Lung (tissue), 12 donors: ENCODE data around the gene TULP4. TPM values are rescaled to one million over a fixed set of nuclear protein-coding genes. Genes with fewer than 3 reads are reported as not detected.

Experiments used
- ATAC-seq: fragments of 200-7000 bp; cut with Tn5 transposase; one replicate; pipeline ENCODE4 v1.9.1; 2020; ENCODE audit warnings: moderate number of reproducible peaks; ENCODE audit not compliant: insufficient read depth, low FRiP score
- DNase-seq, 3 donors: peaks; one replicate each; pipeline ENCODE4 v3.0.0-alpha.2; 2013 to 2017
- H3K27ac ChIP-seq, 2 donors: one replicate each; pipeline ENCODE4 v1.5.1; 2013; ENCODE audit warnings: mild to moderate bottlenecking in 2 of 2, moderate library complexity in 2 of 2, control low read depth in 1 of 2, inconsistent platforms in 1 of 2, low read depth in 1 of 2, low read length in 1 of 2
- H3K27me3 ChIP-seq, 3 donors: one replicate each; pipeline ENCODE4 v1.5.1; 2013; ENCODE audit warnings: low read length in 2 of 3; ENCODE audit not compliant: control insufficient read depth in 3 of 3, insufficient read depth in 3 of 3
- H3K36me3 ChIP-seq, 4 donors: one replicate each; pipeline ENCODE4 v1.5.1; 2013; ENCODE audit warnings: low read length in 4 of 4, mild to moderate bottlenecking in 1 of 4, moderate library complexity in 1 of 4; ENCODE audit not compliant: control insufficient read depth in 4 of 4, insufficient read depth in 4 of 4
- H3K4me1 ChIP-seq, 5 donors: one replicate each; pipeline ENCODE4 v1.5.1; 2013; ENCODE audit warnings: low read length in 5 of 5, mild to moderate bottlenecking in 2 of 5, moderate library complexity in 1 of 5; ENCODE audit not compliant: control insufficient read depth in 5 of 5, insufficient read depth in 5 of 5
- H3K4me3 ChIP-seq: one replicate; pipeline ENCODE4 v1.5.1; 2013; ENCODE audit warnings: mild to moderate bottlenecking, control low read depth, moderate library complexity
- H3K9ac ChIP-seq, 2 donors: one replicate each; pipeline ENCODE4 v1.5.1; 2013; ENCODE audit warnings: low read length in 2 of 2, control low read depth in 1 of 2; ENCODE audit not compliant: insufficient read depth in 1 of 2
- H3K9me3 ChIP-seq, 4 donors: one replicate each; pipeline ENCODE4 v1.5.1; 2013; ENCODE audit warnings: low read length in 3 of 4, mild to moderate bottlenecking in 1 of 4, moderate library complexity in 1 of 4; ENCODE audit not compliant: control insufficient read depth in 4 of 4, insufficient read depth in 3 of 4
- CTCF ChIP-seq: IDR thresholded peaks from 2 replicates; pipeline ENCODE4 v1.5.1; 2012; ENCODE audit warnings: mild to moderate bottlenecking; ENCODE audit errors: control extremely low read depth, extremely low read depth
- WGBS, 2 donors: extraction: QIAGEN DNeasy Blood & Tissue Kit; methylation state at CpG; one replicate each; pipeline ENCODE4 v1.1.7; 2013; 5-methylcytosine and 5-hydroxymethylcytosine counted together
- polyA plus RNA-seq, 2 donors: library from polyadenylated mRNA; stranded (reverse); fragments of 200-250 nt; gene quantifications; one replicate each; pipeline ENCODE4 v1.2.1, GENCODE V29; 2013
- total RNA-seq, 2 donors: library from RNA; depleted of rRNA in 1 of 2; stranded (reverse); fragments of >200 nt in 1 of 2; gene quantifications; one replicate each; pipeline ENCODE4 v1.2.1, GENCODE V29; 2014 to 2021
- donor health status: control.
- donor health status: control.
- donor health status: Bipolar disorder and iron deficiency.
- donor health status: healthy.
- donor health status: DM: yes; HTN: yes; CAD: no.

TULP4 gene
- total and polyA plus RNA-seq, 4 donors = 4.5 to 147 (median 39.2) TPM

GRCh38 chr6:158384671-158385110, 72.4 kb downstream of the TULP4 start:
- TF ChIP-seq CTCF = no peak
- Histone ChIP-seq H3K36me3 (no peaks in the 10 kb centered on the region), H3K4me3 (no peak overlapping the region), H3K9me3 (no peaks in the 10 kb centered on the region), H3K27me3 (no peaks in the 10 kb centered on the region), H3K9ac (no peak overlapping the region), H3K27ac (no peak overlapping the region), H3K4me1 (peaks cover 0 to 1% (median 0%) of the 10 kb centered on the region in 5 donors)
- ATAC-seq (no peak), DNase-seq (peak in 1 of 3 donors; percentile 31)
- WGBS, 2 donors = 91 to 94% methylated on average over 7 of the region's 7 CpGs

- no peaks in the 10 kb centered on the region for H3K27me3 ChIP-seq
- H3K4me1 ChIP-seq = peaks cover 0 to 1% (median 0%) of the 10 kb centered on the region in 5 donors
- H3K9ac ChIP-seq = no peak overlapping the region
- H3K27ac ChIP-seq = no peak overlapping the region
- no peak for TF ChIP-seq CTCF
- H3K4me3 ChIP-seq = no peak overlapping the region
- ATAC-seq = no peak
- no peaks in the 10 kb centered on the region for H3K36me3 ChIP-seq
- WGBS, 2 donors = 71 to 82% methylated on average over 3 of the region's 3 CpGs
- DNase-seq = no peak
- H3K9me3 ChIP-seq = no peaks in the 10 kb centered on the region
Measured at GRCh38 chr6:158387036-158387435, 74.8 kb downstream of the TULP4 start.

GRCh38 chr6:158387578-158387977, 75.3 kb downstream of the TULP4 start:
- Histone ChIP-seq H3K4me3 (no peak overlapping the region), H3K9ac (no peak overlapping the region), H3K4me1 (peaks cover 0 to 1% (median 0%) of the 10 kb centered on the region in 5 donors), H3K27me3 (no peaks in the 10 kb centered on the region), H3K36me3 (no peaks in the 10 kb centered on the region), H3K9me3 (peaks cover 0 to 2% (median 0%) of the 10 kb centered on the region in 4 donors), H3K27ac (no peak overlapping the region)
- ATAC-seq (no peak), DNase-seq (no peak)
- WGBS, 2 donors = 98% methylated on average over 1 of the region's 1 CpG
- TF ChIP-seq CTCF = no peak

GRCh38 chr6:158388727-158389126, 76.5 kb downstream of the TULP4 start:
- H3K4me3 ChIP-seq = no peak overlapping the region
- no peak overlapping the region for H3K9ac ChIP-seq
- no peak for TF ChIP-seq CTCF
- peaks cover 0 to 1% (median 0%) of the 10 kb centered on the region in 5 donors for H3K4me1 ChIP-seq
- ATAC-seq (no peak), DNase-seq (no peak)
- H3K9me3 ChIP-seq = peaks cover 0 to 2% (median 0%) of the 10 kb centered on the region in 4 donors
- WGBS, 2 donors = 37 to 58% methylated on average over 2 of the region's 2 CpGs
- H3K27ac ChIP-seq = no peak overlapping the region
- H3K27me3 ChIP-seq = no peaks in the 10 kb centered on the region
- no peaks in the 10 kb centered on the region for H3K36me3 ChIP-seq
